ENCODE results near the gene TSSK2. TPM values are rescaled to one million over a fixed set of nuclear protein-coding genes. Genes with fewer than 3 reads are reported as not detected.

The TSSK2 gene
- total RNA-seq, 2 experiments from 2014 or later, result not detected

GRCh38 chr22:19173047-19174035, 42.2 kb downstream of the TSSK2 start:
- H3K4me2 ChIP-seq (ENCODE audit: low read length), result peak overlapping the region; percentile 96
- no peaks in the 10 kb centered on the region for H3K9me3 ChIP-seq (ENCODE audit: low read length)
- POLR2A ChIA-PET, result interaction anchor here (0.8 to 1.5 kb wide), 7 partner anchors 9 to 310 kb away, joined by 3 to 6 read pairs (median 4); partner anchors contain the start of genes CDC45 and ESS2
- H4K20me1 ChIP-seq (ENCODE audit: insufficient read depth, low read length), result 0 out of 2 replicates have a peak, but pooled peaks cover 5% of the 10 kb centered on the region
- BruUV-seq (replicated peaks), result no TSS peak
- intact Hi-C loops (cut with micrococcal nuclease; ENCODE audit: unreplicated experiment), result no loop called here
- peak overlapping the region; percentile 97 for H3K4me3 ChIP-seq (ENCODE audit: low read depth, low read length, poor library complexity, severe bottlenecking)
- CTCF ChIA-PET (ENCODE audit: unreplicated experiment), result interaction anchor here (0.7 to 0.9 kb wide), 2 partner anchors 29 to 115 kb away, joined by 3 to 4 read pairs; partner anchors contain the start of gene ESS2
- peak; percentile 49 for DNase-seq (ENCODE audit: low spot score)
- H3K36me3 ChIP-seq (ENCODE audit: insufficient read depth, low read length), result peaks cover 22% of the 10 kb centered on the region; the same call in 1 of the 2 replicates
- no peaks in the 10 kb centered on the region for H3K9me2 ChIP-seq (ENCODE audit: insufficient read depth, low read length)
- no peak for TF ChIP-seq EZH2phosphoT487 (IDR thresholded peaks at IDR 0.05; ENCODE audit: borderline replicate concordance, low read depth, low read length)
- TF ChIP-seq CTCF (conservative IDR thresholded peaks at IDR 0.05; ENCODE audit: low read length), result no peak
- H3K27ac ChIP-seq (ENCODE audit: low read depth, low read length, poor library complexity, severe bottlenecking), result peak overlapping the region; percentile 65
- no peak overlapping the region for H2AFZ ChIP-seq (ENCODE audit: low read length)
- H3K79me2 ChIP-seq (ENCODE audit: insufficient read depth, low read depth, low read length), result peaks cover 48% of the 10 kb centered on the region
- peaks cover 55% of the 10 kb centered on the region for H3K4me1 ChIP-seq (ENCODE audit: insufficient read depth, low read length, poor library complexity, severe bottlenecking)

- H4K20me1 ChIP-seq (ENCODE audit: insufficient read depth, low read length), result 0 out of 2 replicates have a peak, but pooled peaks cover 5% of the 10 kb centered on the region
- no TSS peak for BruUV-seq (replicated peaks)
- peaks cover 61% of the 10 kb centered on the region for H3K4me1 ChIP-seq (ENCODE audit: insufficient read depth, low read length, poor library complexity, severe bottlenecking)
- POLR2A ChIA-PET, result interaction anchor here (0.9 to 1.5 kb wide), 6 partner anchors 8 to 309 kb away, joined by 3 to 6 read pairs (median 4); partner anchors contain the start of genes CDC45 and ESS2
- H3K9me2 ChIP-seq (ENCODE audit: insufficient read depth, low read length), result no peaks in the 10 kb centered on the region
- TF ChIP-seq EZH2phosphoT487 (IDR thresholded peaks at IDR 0.05; ENCODE audit: borderline replicate concordance, low read depth, low read length), result no peak
- peaks cover 22% of the 10 kb centered on the region; the same call in 1 of the 2 replicates for H3K36me3 ChIP-seq (ENCODE audit: insufficient read depth, low read length)
- H3K79me2 ChIP-seq (ENCODE audit: insufficient read depth, low read depth, low read length), result peaks cover 48% of the 10 kb centered on the region
- H3K4me2 ChIP-seq (ENCODE audit: low read length), result peak overlapping the region; percentile 96
- CTCF ChIA-PET (ENCODE audit: unreplicated experiment), result interaction anchor here (0.6 to 0.9 kb wide), 4 partner anchors 9 to 130 kb away, joined by 3 to 4 read pairs (median 3); partner anchors contain the start of gene ESS2
- peak overlapping the region; percentile 97 for H3K4me3 ChIP-seq (ENCODE audit: low read depth, low read length, poor library complexity, severe bottlenecking)
- no peak overlapping the region for H2AFZ ChIP-seq (ENCODE audit: low read length)
- H3K9me3 ChIP-seq (ENCODE audit: low read length), result no peaks in the 10 kb centered on the region
- peak overlapping the region; percentile 65 for H3K27ac ChIP-seq (ENCODE audit: low read depth, low read length, poor library complexity, severe bottlenecking)
- intact Hi-C loops (cut with micrococcal nuclease; ENCODE audit: unreplicated experiment), result loop anchor here (5.0 kb wide), 3 partner anchors 118 to 273 kb away; partner anchors contain the start of genes C22orf39, CLTCL1, HIRA and MRPL40
- DNase-seq (ENCODE audit: low spot score), result peak; percentile 83
Measured at GRCh38 chr22:19174106-19175025, 43.3 kb downstream of the TSSK2 start.
